GM06990 (cell line): Measurements from ENCODE around the gene ANKS1B.

Experiments
- DNase-seq: peaks from one replicate; pipeline ENCODE4 v3.0.0-alpha.2; 2011; ENCODE audit not compliant: insufficient read length; ENCODE audit errors: extremely low read depth
- H3K27me3 ChIP-seq: replicated peaks from 2 replicates; pipeline ENCODE4 v1.6.0; 2011; ENCODE audit warnings: low read length; ENCODE audit not compliant: control insufficient read depth, insufficient read depth
- H3K36me3 ChIP-seq: 2 replicates; pipeline ENCODE4 v1.5.1; 2011; ENCODE audit warnings: low read length; ENCODE audit not compliant: control insufficient read depth, insufficient read depth
- H3K4me3 ChIP-seq: replicated peaks from 2 replicates; pipeline ENCODE4 v1.5.1; 2011; ENCODE audit warnings: low read depth, mild to moderate bottlenecking, control low read depth, low read length
- TF ChIP-seq, protein P1 (sequence below): IDR thresholded peaks from 2 replicates; pipeline ENCODE4 v1.5.1; 2011; ENCODE audit warnings: low read length, control low read depth, mild to moderate bottlenecking, inconsistent platforms; ENCODE audit not compliant: insufficient read depth, poor library complexity, severe bottlenecking

Gene ANKS1B

DNA sequence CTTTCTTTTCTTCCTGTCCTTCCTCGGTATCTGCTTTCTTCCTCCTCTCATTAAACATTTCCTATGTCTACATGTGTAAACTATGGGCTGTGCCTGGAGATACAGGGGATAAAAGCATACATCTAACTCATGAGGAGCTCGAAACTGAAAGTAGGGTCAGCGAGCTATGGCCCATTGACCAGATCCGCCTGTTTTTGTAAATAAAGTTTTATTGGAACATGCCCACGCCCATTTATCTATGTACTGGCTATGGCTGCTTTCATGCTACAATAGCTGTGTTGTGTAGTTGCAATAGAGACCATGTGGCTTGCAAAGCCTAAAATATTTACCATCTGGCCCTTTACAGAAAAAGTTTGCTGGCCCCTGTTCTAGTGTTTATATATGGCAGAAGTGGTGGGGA lies 838.0 kb downstream of the ANKS1B start:
- H3K36me3 ChIP-seq = no peaks in the 10 kb centered on the region
- no peak for DNase-seq
- TF ChIP-seq, protein P1, sequence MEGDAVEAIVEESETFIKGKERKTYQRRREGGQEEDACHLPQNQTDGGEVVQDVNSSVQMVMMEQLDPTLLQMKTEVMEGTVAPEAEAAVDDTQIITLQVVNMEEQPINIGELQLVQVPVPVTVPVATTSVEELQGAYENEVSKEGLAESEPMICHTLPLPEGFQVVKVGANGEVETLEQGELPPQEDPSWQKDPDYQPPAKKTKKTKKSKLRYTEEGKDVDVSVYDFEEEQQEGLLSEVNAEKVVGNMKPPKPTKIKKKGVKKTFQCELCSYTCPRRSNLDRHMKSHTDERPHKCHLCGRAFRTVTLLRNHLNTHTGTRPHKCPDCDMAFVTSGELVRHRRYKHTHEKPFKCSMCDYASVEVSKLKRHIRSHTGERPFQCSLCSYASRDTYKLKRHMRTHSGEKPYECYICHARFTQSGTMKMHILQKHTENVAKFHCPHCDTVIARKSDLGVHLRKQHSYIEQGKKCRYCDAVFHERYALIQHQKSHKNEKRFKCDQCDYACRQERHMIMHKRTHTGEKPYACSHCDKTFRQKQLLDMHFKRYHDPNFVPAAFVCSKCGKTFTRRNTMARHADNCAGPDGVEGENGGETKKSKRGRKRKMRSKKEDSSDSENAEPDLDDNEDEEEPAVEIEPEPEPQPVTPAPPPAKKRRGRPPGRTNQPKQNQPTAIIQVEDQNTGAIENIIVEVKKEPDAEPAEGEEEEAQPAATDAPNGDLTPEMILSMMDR = no peak
- H3K4me3 ChIP-seq = no peak overlapping the region
- H3K27me3 ChIP-seq = no peaks in the 10 kb centered on the region

DNA sequence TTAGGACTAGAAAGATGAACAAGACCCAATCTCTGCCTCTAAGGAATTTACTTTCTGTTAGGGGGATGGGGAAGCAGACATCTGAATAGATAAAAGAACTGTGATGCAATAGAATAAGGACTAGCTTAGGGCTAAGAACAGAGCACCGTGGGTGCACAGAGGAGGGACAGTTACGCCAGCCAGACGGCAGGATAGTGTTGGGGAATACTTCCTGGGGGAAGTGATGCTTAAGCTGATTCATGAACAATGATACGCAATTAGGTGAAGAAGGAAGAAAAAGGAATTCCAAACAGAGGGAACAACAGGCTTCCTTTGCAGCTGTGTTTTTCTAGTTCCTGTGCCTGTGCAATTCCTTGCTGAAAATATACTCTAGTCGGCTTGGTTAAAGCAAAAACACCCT lies 838.6 kb downstream of the ANKS1B start:
- Histone ChIP-seq H3K4me3 (no peak overlapping the region), H3K36me3 (no peaks in the 10 kb centered on the region), H3K27me3 (no peaks in the 10 kb centered on the region)
- TF ChIP-seq, protein P1 = no peak
- DNase-seq = no peak

DNA sequence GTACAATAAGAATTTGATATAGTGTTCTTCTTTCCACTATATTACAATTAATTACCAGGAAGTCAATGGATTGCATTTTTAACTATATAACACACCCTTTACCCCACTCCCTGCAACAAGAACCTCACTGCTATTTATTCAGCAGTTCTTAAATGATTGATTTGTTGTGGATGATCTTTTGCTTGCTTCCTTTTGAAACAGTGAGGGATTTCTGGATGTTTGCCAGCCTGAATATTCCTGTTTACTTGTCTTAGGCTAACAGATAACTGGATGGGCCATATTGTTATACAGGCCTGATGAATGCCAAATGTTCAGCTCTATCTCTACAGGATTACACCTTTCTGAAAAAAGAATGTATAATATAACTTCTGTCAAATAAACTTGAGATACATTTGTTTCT lies 842.1 kb downstream of the ANKS1B start:
- no peak overlapping the region for H3K4me3 ChIP-seq
- no peaks in the 10 kb centered on the region for H3K27me3 ChIP-seq
- no peak for DNase-seq
- no peaks in the 10 kb centered on the region for H3K36me3 ChIP-seq
- TF ChIP-seq, protein P1 = no peak

DNA sequence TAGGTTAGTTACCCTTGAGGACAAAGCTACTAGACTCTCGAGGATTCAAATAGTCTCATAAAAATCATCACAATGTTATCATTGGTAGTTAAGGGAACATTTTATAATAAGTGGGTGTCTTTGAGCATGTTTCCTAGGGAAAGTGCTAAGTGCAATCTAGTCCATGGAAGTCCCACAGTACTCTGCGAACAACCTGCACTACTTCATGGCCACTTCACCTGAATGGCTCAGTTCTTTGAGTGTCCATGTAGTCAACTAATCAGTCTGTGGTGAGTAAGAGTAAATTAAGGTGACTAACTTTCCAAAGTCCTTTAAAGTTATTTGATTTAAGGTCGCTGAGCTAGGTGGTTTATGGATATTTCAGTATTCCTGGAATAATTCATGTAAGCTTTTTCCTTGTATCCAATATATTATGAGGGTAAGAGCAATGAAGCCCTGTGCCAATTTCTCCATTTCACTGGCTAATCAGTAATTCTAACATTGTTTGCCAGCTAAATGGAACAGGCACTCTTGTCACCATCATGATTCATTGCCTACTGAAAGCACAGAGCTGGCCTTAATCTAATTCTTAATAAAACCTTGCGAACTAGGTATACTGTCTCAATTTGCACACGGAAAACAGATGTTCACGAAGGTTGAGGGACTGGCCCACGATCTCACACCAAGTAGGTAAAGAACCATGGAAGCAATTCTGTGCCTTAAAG lies 844.6 kb downstream of the ANKS1B start:
- TF ChIP-seq, protein P1 = no peak
- H3K36me3 ChIP-seq = no peaks in the 10 kb centered on the region
- H3K4me3 ChIP-seq = no peak overlapping the region
- DNase-seq = no peak
- H3K27me3 ChIP-seq = no peaks in the 10 kb centered on the region

DNA sequence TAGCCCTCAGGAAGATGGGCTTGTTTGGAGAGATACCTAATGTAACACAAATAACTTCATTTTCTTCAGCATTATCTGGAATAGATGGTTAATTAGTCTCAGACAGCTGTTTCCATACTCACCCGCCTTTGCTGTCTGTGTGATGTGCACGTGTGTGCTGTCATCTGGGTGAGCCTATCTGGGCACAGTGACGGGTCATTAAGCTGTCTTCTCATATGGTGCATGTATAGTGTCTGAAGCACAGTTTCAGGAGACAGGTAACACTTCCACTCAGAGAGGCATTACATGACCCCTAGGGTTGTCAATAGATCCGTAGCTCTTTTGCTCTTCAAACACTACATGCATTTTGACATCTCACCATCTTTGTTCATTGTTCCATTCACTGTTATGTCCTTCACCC lies 846.3 kb downstream of the ANKS1B start:
- no peak overlapping the region for H3K4me3 ChIP-seq
- no peaks in the 10 kb centered on the region for H3K36me3 ChIP-seq
- no peak for DNase-seq
- no peaks in the 10 kb centered on the region for H3K27me3 ChIP-seq
- TF ChIP-seq, protein P1 = no peak
